Peyer's patch (tissue), 4 donors: ENCODE results near the gene CRABP2. TPM values are rescaled to one million over a fixed set of nuclear protein-coding genes. Genes with fewer than 3 reads are reported as not detected.
A peak's percentile ranks its signal among the peaks of the same experiment; 100 is the strongest.

ENCODE experiments used
- DNase-seq, 3 donors: peaks; one replicate each; pipeline ENCODE4 v3.0.0-alpha.2; 2017 to 2019
- H3K27ac ChIP-seq, 4 donors: fragments of 200-600 bp; sonication (generic); one replicate each; pipeline ENCODE4 v1.5.1; 2016 to 2019
- H3K27me3 ChIP-seq, 2 donors: fragments of 200-600 bp; sonication (generic); one replicate each; pipeline ENCODE4 v1.5.1; 2019
- H3K36me3 ChIP-seq, 3 donors: fragments of 200-600 bp; sonication (generic); one replicate each; pipeline ENCODE4 v1.5.1; 2016 to 2019
- H3K4me1 ChIP-seq, 4 donors: fragments of 200-600 bp; sonication (generic); one replicate each; pipeline ENCODE4 v1.5.1; 2016 to 2019
- H3K4me3 ChIP-seq, 4 donors: fragments of 200-600 bp; sonication (generic); 1 replicate in 3 of 4; 2 replicates in 1 of 4; pipeline ENCODE4 v1.5.1; 2016 to 2019; ENCODE audit warnings: mild to moderate bottlenecking in 1 of 4
- H3K9me3 ChIP-seq, 4 donors: fragments of 200-600 bp; sonication (generic); one replicate each; pipeline ENCODE4 v1.5.1; 2016 to 2019; ENCODE audit warnings: mild to moderate bottlenecking in 1 of 4
- POLR2A ChIP-seq, 2 donors: fragments of 450-650 bp; IDR thresholded peaks; one replicate each; pipeline ENCODE4 v1.5.1; 2017; ENCODE audit warnings: antibody characterized with exemption in 2 of 2, mild to moderate bottlenecking in 2 of 2, moderate library complexity in 2 of 2
- total RNA-seq, 4 donors: library from RNA; depleted of rRNA; stranded (reverse); fragments of >200 nt; gene quantifications; one replicate each; pipeline ENCODE4 v1.1.0, GENCODE V29; 2016
- TF ChIP-seq, protein P1 (sequence below), 6 experiments: fragments of 450-650 bp in 4 of 6; fragments of 200-600 bp in 2 of 6; sonication (generic) in 1 of 6; IDR thresholded peaks; one replicate each; pipeline ENCODE4 v1.5.1; 2017 to 2019; ENCODE audit warnings: antibody characterized with exemption in 6 of 6, mild to moderate bottlenecking in 3 of 6, moderate library complexity in 1 of 6

CRABP2 gene
- total RNA-seq, 4 donors from 2014 or later = 3.6 to 5.0 TPM; not detected in 2

DNA sequence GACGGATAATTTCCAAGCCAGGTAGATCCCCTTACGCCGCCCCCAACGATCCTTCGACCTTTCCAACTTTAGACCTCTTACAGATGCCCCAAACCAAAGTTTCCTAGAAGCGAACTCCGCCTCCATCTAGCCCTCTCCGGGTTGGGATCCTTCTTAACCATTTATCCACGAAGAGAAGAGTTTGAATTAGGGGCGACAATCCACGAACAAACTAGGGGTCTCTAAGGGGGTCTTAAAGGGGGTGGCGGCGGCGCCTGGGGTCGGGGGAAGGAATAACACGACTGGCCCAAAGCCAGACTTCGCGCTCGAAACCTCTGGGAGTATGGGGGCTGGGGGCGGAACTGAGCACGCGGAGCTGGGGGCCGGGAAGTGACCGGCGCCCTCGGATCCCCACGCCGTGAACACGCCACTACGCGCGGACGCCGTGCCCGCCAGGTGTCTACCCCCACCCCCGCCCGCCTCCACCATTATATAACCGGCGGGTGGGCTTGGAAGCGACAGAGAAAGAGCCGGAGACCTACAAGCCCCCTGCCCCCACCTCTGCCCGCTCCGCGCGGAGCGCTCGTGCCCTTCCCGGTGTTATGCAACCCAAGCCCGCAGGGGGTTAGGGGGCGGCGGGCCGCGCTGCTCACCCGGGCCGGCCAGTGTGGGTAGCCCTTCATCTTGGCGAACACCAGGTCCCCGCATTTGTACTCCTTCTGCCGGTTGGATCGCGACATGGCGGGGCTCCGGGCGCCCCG lies 45.5 kb upstream of the CRABP2 start:
- TF ChIP-seq POLR2A (IDR thresholded peaks at IDR 0.05) = peak in 1 of 2 donors; percentile 13
- TF ChIP-seq, protein P1, sequence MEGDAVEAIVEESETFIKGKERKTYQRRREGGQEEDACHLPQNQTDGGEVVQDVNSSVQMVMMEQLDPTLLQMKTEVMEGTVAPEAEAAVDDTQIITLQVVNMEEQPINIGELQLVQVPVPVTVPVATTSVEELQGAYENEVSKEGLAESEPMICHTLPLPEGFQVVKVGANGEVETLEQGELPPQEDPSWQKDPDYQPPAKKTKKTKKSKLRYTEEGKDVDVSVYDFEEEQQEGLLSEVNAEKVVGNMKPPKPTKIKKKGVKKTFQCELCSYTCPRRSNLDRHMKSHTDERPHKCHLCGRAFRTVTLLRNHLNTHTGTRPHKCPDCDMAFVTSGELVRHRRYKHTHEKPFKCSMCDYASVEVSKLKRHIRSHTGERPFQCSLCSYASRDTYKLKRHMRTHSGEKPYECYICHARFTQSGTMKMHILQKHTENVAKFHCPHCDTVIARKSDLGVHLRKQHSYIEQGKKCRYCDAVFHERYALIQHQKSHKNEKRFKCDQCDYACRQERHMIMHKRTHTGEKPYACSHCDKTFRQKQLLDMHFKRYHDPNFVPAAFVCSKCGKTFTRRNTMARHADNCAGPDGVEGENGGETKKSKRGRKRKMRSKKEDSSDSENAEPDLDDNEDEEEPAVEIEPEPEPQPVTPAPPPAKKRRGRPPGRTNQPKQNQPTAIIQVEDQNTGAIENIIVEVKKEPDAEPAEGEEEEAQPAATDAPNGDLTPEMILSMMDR (IDR thresholded peaks at IDR 0.05) = peak in 4 of 6 experiments; percentile 7 to 39 (median 31)
- peak; percentile 32 to 72 (median 67) for DNase-seq
- Histone ChIP-seq H3K36me3 (no peaks in the 10 kb centered on the region), H3K9me3 (no peaks in the 10 kb centered on the region), H3K4me3 (peak overlapping the region; percentile 79 to 97 (median 90)), H3K4me1 (peaks cover 0 to 49% (median 33%) of the 10 kb centered on the region in 4 donors), H3K27ac (peak overlapping the region; percentile 87 to 99 (median 96)), H3K27me3 (no peaks in the 10 kb centered on the region)

- H3K27ac ChIP-seq = peak overlapping the region; percentile 87 to 99 (median 96)
- peak; percentile 61 to 75 (median 73) for DNase-seq
- H3K4me1 ChIP-seq = peaks cover 0 to 54% (median 33%) of the 10 kb centered on the region in 4 donors
- peak overlapping the region; percentile 79 to 97 (median 90) for H3K4me3 ChIP-seq
- no peaks in the 10 kb centered on the region for H3K9me3 ChIP-seq
- no peaks in the 10 kb centered on the region for H3K27me3 ChIP-seq
- H3K36me3 ChIP-seq = peaks cover 0 to under 1% (median 0%) of the 10 kb centered on the region in 3 donors
- TF ChIP-seq POLR2A (IDR thresholded peaks at IDR 0.05) = no peak
- TF ChIP-seq, protein P1 (IDR thresholded peaks at IDR 0.05) = no peak
Measured at GRCh38 chr1:156750191-156750672, 44.8 kb upstream of the CRABP2 start.

DNA sequence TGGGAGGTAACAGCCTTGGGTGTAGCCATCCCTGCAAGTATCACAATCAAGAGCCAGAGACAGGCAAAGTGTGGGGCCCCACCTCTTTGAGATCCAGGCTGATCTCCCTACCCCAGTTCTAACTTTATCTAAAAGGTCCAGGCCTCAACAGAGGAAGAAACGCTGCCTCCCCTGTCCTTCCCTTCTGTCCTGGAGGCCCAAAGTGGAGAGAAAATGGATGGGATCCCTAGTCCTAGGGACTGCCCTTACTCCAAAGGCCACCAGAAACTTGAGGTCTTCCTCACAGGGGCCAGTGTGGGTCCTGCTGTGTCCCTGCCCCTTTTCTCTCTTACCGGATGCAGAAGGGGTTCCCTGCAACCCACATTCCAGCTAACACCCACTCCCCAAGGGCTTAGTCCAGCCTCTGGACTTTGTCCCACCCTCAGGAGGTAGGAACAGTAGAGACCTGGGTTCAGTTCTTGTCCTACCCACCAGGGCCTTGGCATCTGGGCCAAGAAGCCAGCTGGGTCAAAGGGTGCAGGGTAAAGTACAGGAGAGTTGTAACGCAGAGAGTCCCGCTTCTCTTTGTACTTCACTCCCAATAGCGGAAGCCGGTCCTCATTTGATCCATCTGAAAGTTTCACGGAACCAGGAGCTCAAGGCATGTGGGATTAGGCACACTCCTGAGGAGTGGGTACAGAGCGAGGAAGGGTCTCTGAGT lies 44.2 kb upstream of the CRABP2 start:
- Histone ChIP-seq H3K36me3 (peaks cover 0 to 7% (median 0%) of the 10 kb centered on the region in 3 donors), H3K27ac (peak overlapping the region; percentile 87 to 99 (median 96)), H3K4me3 (peak overlapping the region; percentile 79 to 97 (median 90)), H3K9me3 (no peaks in the 10 kb centered on the region), H3K4me1 (peaks cover 0 to 54% (median 33%) of the 10 kb centered on the region in 4 donors), H3K27me3 (no peaks in the 10 kb centered on the region)
- TF ChIP-seq, protein P1 (IDR thresholded peaks at IDR 0.05) = peak in 3 of 6 experiments; percentile 37 to 53 (median 46)
- TF ChIP-seq POLR2A (IDR thresholded peaks at IDR 0.05) = peak; percentile 75 to 78
- DNase-seq = peak in 2 of 3 donors; percentile 85 to 88

DNA sequence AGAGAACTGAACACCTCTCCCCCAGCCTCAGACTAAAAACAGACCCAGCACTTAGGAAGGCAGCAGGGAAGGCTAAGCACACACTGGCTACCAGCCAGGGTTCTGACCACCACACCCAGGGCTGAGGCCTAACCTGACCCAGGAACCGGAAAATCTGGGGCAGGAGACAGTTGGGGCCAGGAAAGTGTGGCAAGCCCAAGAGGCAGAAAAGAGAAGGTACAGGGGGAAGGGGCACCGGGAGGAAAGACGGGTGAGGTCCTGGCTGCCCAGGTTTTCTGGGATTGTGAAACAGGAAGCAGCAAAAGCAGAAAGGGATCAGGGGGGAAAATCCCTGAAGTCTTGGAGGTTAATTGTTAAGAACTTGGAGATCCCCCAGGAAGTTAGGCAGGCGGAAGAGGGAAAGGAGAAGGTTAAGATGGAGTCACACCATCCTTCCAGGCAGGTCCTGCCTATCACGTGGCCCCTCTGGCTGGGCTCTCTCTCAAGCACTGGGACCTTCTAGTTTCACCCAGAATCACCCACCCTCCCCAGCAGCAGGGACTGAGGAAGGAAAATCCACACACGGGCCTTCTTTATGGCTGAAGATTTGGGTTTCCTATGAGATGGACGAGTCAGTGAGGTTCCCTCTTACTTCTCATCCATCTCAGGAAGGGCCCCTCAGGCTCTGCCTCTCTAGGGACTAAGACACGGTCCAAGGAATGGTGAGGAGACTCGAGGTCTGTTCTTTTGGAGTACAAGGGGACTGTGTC lies 43.5 kb upstream of the CRABP2 start:
- Histone ChIP-seq H3K4me3 (peak overlapping the region; percentile 11 to 97 (median 85)), H3K4me1 (peaks cover 0 to 52% (median 33%) of the 10 kb centered on the region in 4 donors), H3K27me3 (no peaks in the 10 kb centered on the region), H3K27ac (peak overlapping the region; percentile 87 to 99 (median 96)), H3K9me3 (no peaks in the 10 kb centered on the region), H3K36me3 (peaks cover 0 to 14% (median 0%) of the 10 kb centered on the region in 3 donors)
- DNase-seq = peak; percentile 26 to 78 (median 74)
- TF ChIP-seq, protein P1 (IDR thresholded peaks at IDR 0.05) = peak in 1 of 6 experiments; percentile 21
- TF ChIP-seq POLR2A (IDR thresholded peaks at IDR 0.05) = peak in 1 of 2 donors; percentile 45
